OCI-LY7 (cell line): ENCODE results near the gene LRP1B. TPM values are rescaled to one million over a fixed set of nuclear protein-coding genes. Genes with fewer than 3 reads are reported as not detected.

Source experiments
- BruUV-seq: library from RNA; stranded (reverse); fragments of 400-500 nt; replicated peaks from 2 replicates; lab custom pipeline; 2021; lab: Mats Ljungman, UMichigan
- CTCF ChIA-PET: fragments of 300-600 bp; sonication (Branson Sonifier 250); formaldehyde crosslinking; loops from one replicate; lab custom pipeline; 2022; ENCODE audit warnings: antibody characterized with exemption; ENCODE audit not compliant: unreplicated experiment; lab: Charles Lee
- POLR2A ChIA-PET: fragments of 300-600 bp; sonication (Branson Sonifier 250); formaldehyde crosslinking; loops from one replicate; lab custom pipeline; 2022; ENCODE audit warnings: antibody characterized with exemption; lab: Charles Lee
- DNase-seq: peaks from one replicate; pipeline ENCODE4 v3.0.0-alpha.2; 2015; ENCODE audit warnings: low spot score
- H2AFZ ChIP-seq: fragments of 200-600 bp; sonication (generic), shearing (Covaris generic); 2 replicates; pipeline ENCODE4 v1.6.1; 2014; ENCODE audit warnings: mild to moderate bottlenecking, antibody characterized with exemption, low read length, moderate library complexity
- H3K27ac ChIP-seq: fragments of 200-600 bp; sonication (generic); 2 replicates; pipeline ENCODE4 v1.5.1; 2014; ENCODE audit warnings: mixed run types, low read depth, mild to moderate bottlenecking, moderate library complexity, low read length, inconsistent platforms; ENCODE audit not compliant: poor library complexity, severe bottlenecking
- H3K36me3 ChIP-seq: fragments of 200-600 bp; sonication (generic); 2 replicates; pipeline ENCODE4 v1.6.1; 2014; ENCODE audit warnings: mild to moderate bottlenecking, antibody characterized with exemption, low read length, moderate library complexity, mixed read lengths; ENCODE audit not compliant: insufficient read depth
- H3K4me1 ChIP-seq: fragments of 200-600 bp; sonication (generic); 2 replicates; pipeline ENCODE4 v1.5.1; 2014; ENCODE audit warnings: mild to moderate bottlenecking, low read length; ENCODE audit not compliant: insufficient read depth, poor library complexity, severe bottlenecking
- H3K4me2 ChIP-seq: fragments of 200-600 bp; sonication (generic); 2 replicates; pipeline ENCODE4 v1.6.1; 2014; ENCODE audit warnings: mild to moderate bottlenecking, low read length
- H3K4me3 ChIP-seq: fragments of 200-600 bp; sonication (generic); 2 replicates; pipeline ENCODE4 v1.5.1; 2014; ENCODE audit warnings: mild to moderate bottlenecking, low read depth, low read length; ENCODE audit not compliant: poor library complexity, severe bottlenecking
- H3K79me2 ChIP-seq: fragments of 200-600 bp; sonication (generic); 2 replicates; pipeline ENCODE4 v1.6.1; 2016; ENCODE audit warnings: low read depth, mild to moderate bottlenecking, low read length, moderate library complexity, mixed read lengths; ENCODE audit not compliant: insufficient read depth
- H3K9me2 ChIP-seq: fragments of 200-600 bp; sonication (generic); 2 replicates; pipeline ENCODE4 v1.6.1; 2016; ENCODE audit warnings: mild to moderate bottlenecking, low read length, mixed read lengths; ENCODE audit not compliant: insufficient read depth
- H3K9me3 ChIP-seq: fragments of 200-600 bp; sonication (generic); 2 replicates; pipeline ENCODE4 v1.6.1; 2014; ENCODE audit warnings: mild to moderate bottlenecking, mixed run types, low read length, mixed read lengths
- H4K20me1 ChIP-seq: fragments of 200-600 bp; sonication (generic); 2 replicates; pipeline ENCODE4 v1.6.1; 2014; ENCODE audit warnings: mild to moderate bottlenecking, antibody characterized with exemption, low read length, moderate library complexity, mixed read lengths; ENCODE audit not compliant: insufficient read depth
- EZH2phosphoT487 ChIP-seq: fragments of 200-600 bp; sonication (generic); IDR thresholded peaks from 2 replicates; pipeline ENCODE4 v1.6.1; 2018; ENCODE audit warnings: low read depth, borderline replicate concordance, mild to moderate bottlenecking, mixed run types, antibody characterized with exemption, low read length, moderate library complexity, mixed read lengths
- intact Hi-C: fragments of 100-400 bp; cut with micrococcal nuclease; formaldehyde crosslinking; loops from one replicate; pipeline ENCODE4 v1.10.0; 2022; ENCODE audit not compliant: unreplicated experiment
- total RNA-seq, 2 experiments: library from RNA; depleted of rRNA in 1 of 2; stranded (reverse); fragments of >200 nt in 1 of 2; shearing (Covaris generic) in 1 of 2; gene quantifications; 2 replicates each; pipeline ENCODE4 v1.2.3, GENCODE V29; 2014 to 2022
- TF ChIP-seq, protein P1 (sequence below): fragments of 200-600 bp; sonication (generic); conservative IDR thresholded peaks from 2 replicates; pipeline ENCODE4 v1.5.1; 2014; ENCODE audit warnings: mild to moderate bottlenecking, antibody characterized with exemption, low read length, moderate library complexity, mixed read lengths

LRP1B gene
- total RNA-seq, 2 experiments from 2014 or later, result not detected

DNA sequence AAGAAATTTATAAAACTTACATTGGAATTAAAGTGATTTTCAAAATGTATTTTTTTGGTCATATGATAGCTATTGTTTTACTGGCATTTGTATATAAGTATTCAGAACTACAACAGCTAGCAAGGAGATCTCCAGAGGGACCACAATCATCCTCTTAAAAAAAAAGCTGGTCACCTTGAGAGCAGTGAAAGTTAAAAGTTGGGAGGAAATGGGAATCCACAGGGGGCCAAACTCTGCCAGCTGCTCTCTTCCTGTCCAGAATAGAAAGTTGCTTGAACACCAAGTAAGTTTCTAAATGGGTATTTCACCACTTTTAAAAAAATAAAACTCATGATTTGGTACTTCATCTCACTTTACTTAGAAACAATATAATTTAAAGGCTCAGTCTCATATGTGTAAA lies 1025.1 kb downstream of the LRP1B start:
- no TSS peak for BruUV-seq

DNA sequence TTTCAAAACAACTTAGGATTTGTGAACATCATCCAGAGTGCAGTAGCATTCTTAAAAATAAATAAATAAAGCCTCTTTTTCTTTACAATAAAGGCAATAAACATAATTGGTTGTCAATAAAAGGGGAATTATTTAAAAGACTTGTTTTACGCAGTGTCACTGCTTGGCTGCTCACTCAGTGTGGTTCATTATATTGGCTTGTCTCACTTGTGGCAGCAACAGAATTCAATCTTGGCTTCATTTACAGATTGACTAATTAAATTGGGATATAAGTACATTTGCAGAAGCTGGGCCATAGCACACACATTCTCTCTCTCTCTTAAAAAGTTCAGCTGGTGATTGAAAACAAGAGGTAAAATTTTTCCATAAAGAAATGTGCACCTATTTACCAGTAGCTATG lies 1027.6 kb downstream of the LRP1B start:
- no peak overlapping the region for H3K4me2 ChIP-seq
- H3K36me3 ChIP-seq, result no peaks in the 10 kb centered on the region
- no peaks in the 10 kb centered on the region for H4K20me1 ChIP-seq
- intact Hi-C loops, result no loop called here
- H3K79me2 ChIP-seq, result no peaks in the 10 kb centered on the region
- H3K4me1 ChIP-seq, result no peaks in the 10 kb centered on the region
- ChIA-PET CTCF (no interaction called here), POLR2A (interaction anchor here (0.6 to 1.0 kb wide), 2 partner anchors 26 to 595 kb away, joined by 3 to 4 read pairs; no protein-coding TSS in a partner anchor)
- no peaks in the 10 kb centered on the region for H3K9me2 ChIP-seq
- no peak overlapping the region for H2AFZ ChIP-seq
- DNase-seq, result no peak
- H3K9me3 ChIP-seq, result no peaks in the 10 kb centered on the region
- no TSS peak for BruUV-seq
- no peak overlapping the region for H3K4me3 ChIP-seq
- no peak for TF ChIP-seq EZH2phosphoT487
- TF ChIP-seq, protein P1, sequence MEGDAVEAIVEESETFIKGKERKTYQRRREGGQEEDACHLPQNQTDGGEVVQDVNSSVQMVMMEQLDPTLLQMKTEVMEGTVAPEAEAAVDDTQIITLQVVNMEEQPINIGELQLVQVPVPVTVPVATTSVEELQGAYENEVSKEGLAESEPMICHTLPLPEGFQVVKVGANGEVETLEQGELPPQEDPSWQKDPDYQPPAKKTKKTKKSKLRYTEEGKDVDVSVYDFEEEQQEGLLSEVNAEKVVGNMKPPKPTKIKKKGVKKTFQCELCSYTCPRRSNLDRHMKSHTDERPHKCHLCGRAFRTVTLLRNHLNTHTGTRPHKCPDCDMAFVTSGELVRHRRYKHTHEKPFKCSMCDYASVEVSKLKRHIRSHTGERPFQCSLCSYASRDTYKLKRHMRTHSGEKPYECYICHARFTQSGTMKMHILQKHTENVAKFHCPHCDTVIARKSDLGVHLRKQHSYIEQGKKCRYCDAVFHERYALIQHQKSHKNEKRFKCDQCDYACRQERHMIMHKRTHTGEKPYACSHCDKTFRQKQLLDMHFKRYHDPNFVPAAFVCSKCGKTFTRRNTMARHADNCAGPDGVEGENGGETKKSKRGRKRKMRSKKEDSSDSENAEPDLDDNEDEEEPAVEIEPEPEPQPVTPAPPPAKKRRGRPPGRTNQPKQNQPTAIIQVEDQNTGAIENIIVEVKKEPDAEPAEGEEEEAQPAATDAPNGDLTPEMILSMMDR, result no peak
- H3K27ac ChIP-seq, result no peak overlapping the region

More for the DNA sequence above, 1025.1 kb downstream of the LRP1B start:
- H3K4me2 ChIP-seq, result no peak overlapping the region
- no peaks in the 10 kb centered on the region for H3K4me1 ChIP-seq
- H3K9me2 ChIP-seq, result no peaks in the 10 kb centered on the region
- H3K79me2 ChIP-seq, result no peaks in the 10 kb centered on the region
- no peak overlapping the region for H3K4me3 ChIP-seq
- no peaks in the 10 kb centered on the region for H3K9me3 ChIP-seq
- ChIA-PET CTCF (no interaction called here), POLR2A (no interaction called here)
- H3K27ac ChIP-seq, result no peak overlapping the region
- intact Hi-C loops, result no loop called here
- no peak overlapping the region for H2AFZ ChIP-seq
- no peaks in the 10 kb centered on the region for H3K36me3 ChIP-seq
- TF ChIP-seq EZH2phosphoT487, result no peak
- TF ChIP-seq, protein P1, result no peak
- DNase-seq, result no peak
- H4K20me1 ChIP-seq, result no peaks in the 10 kb centered on the region

DNA sequence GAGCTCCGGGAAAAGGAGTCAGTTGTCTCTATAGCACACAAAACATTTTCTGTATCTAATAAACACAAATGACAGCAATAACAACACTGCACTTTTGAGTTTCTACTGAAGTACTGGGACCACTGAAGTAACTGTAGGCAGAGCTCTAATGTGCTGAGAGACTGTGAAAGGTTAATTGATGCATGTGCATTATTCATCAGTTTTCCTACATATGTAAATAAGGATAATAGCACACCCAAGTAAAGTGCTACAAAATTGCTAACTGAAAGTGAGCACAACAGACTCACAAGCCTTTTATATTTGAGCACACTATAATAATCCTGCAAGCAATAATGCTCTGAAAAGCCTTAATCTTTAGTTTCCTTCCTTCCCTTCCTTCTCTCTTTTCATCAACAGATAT lies 1051.6 kb downstream of the LRP1B start:
- ChIA-PET CTCF (no interaction called here), POLR2A (no interaction called here)
- Histone ChIP-seq H3K36me3 (no peaks in the 10 kb centered on the region), H3K9me3 (no peaks in the 10 kb centered on the region), H3K27ac (no peak overlapping the region), H3K79me2 (no peaks in the 10 kb centered on the region), H3K4me3 (no peak overlapping the region), H2AFZ (no peak overlapping the region), H3K4me2 (no peak overlapping the region), H4K20me1 (no peaks in the 10 kb centered on the region), H3K9me2 (no peaks in the 10 kb centered on the region), H3K4me1 (no peaks in the 10 kb centered on the region)
- intact Hi-C loops, result no loop called here
- no peak for DNase-seq
- BruUV-seq, result no TSS peak
- TF ChIP-seq, protein P1, result no peak
- no peak for TF ChIP-seq EZH2phosphoT487
